Raji (cell line): ENCODE measurements around the gene LHFPL6.

Experiments
- POLR2A ChIP-seq: IDR thresholded peaks from 2 replicates; pipeline ENCODE4 v1.6.1; 2011; ENCODE audit warnings: low read depth, low read length, control low read depth; ENCODE audit not compliant: insufficient read depth

LHFPL6 gene

GRCh38 chr13:39577203-39577602, 25.8 kb downstream of the LHFPL6 start:
- TF ChIP-seq POLR2A = no peak

GRCh38 chr13:39575641-39576238, 27.3 kb downstream of the LHFPL6 start:
- TF ChIP-seq POLR2A = peak; percentile 25; the same call in 1 of the 2 replicates

GRCh38 chr13:39571502-39572092, 31.4 kb downstream of the LHFPL6 start:
- TF ChIP-seq POLR2A = no peak

- no peak for TF ChIP-seq POLR2A
Measured at GRCh38 chr13:39567569-39567968, 35.4 kb downstream of the LHFPL6 start.

- TF ChIP-seq POLR2A = no peak
Measured at GRCh38 chr13:39566216-39566869, 36.6 kb downstream of the LHFPL6 start.

GRCh38 chr13:39565036-39565949, 37.7 kb downstream of the LHFPL6 start:
- TF ChIP-seq POLR2A = no peak

- TF ChIP-seq POLR2A = no peak
Measured at GRCh38 chr13:39563470-39563735, 39.6 kb downstream of the LHFPL6 start.

- TF ChIP-seq POLR2A = no peak
Measured at GRCh38 chr13:39561971-39562370, 41.0 kb downstream of the LHFPL6 start.

- no peak for TF ChIP-seq POLR2A
Measured at GRCh38 chr13:39559847-39560246, 43.1 kb downstream of the LHFPL6 start.

GRCh38 chr13:39557285-39557955, 45.6 kb downstream of the LHFPL6 start:
- no peak for TF ChIP-seq POLR2A

GRCh38 chr13:39556866-39557265, 46.1 kb downstream of the LHFPL6 start:
- no peak for TF ChIP-seq POLR2A

GRCh38 chr13:39554371-39554770, 48.6 kb downstream of the LHFPL6 start:
- TF ChIP-seq POLR2A = no peak

- no peak for TF ChIP-seq POLR2A
Measured at GRCh38 chr13:39552246-39552645, 50.7 kb downstream of the LHFPL6 start.

GRCh38 chr13:39550931-39551330, 52.1 kb downstream of the LHFPL6 start:
- TF ChIP-seq POLR2A = no peak

- TF ChIP-seq POLR2A = no peak
Measured at GRCh38 chr13:39547108-39547507, 55.9 kb downstream of the LHFPL6 start.
